Astrocyte (in vitro differentiated cells and primary cell): ENCODE measurements around the gene CXCL13. TPM values are rescaled to one million over a fixed set of nuclear protein-coding genes. Genes with fewer than 3 reads are reported as not detected.

ENCODE experiments used
- DNase-seq: peaks from one replicate; pipeline ENCODE4 v3.0.0-alpha.2; 2010; ENCODE audit warnings: low read depth
- FAIRE-seq: peaks from 2 replicates; lab custom pipeline; 2011; peaks lifted over from hg19 to GRCh38; lab: Jason Lieb, UNC
- H2AFZ ChIP-seq: 2 replicates; pipeline ENCODE4 v1.6.0; 2012; ENCODE audit warnings: low read depth, low read length, inconsistent platforms
- H3K27ac ChIP-seq: 2 replicates; pipeline ENCODE4 v1.5.1; 2011; ENCODE audit warnings: low read depth, low read length, inconsistent platforms
- H3K27me3 ChIP-seq: 2 replicates; pipeline ENCODE4 v1.6.0; 2011; ENCODE audit warnings: low read length, inconsistent platforms; ENCODE audit not compliant: insufficient read depth
- H3K36me3 ChIP-seq: 2 replicates; pipeline ENCODE4 v1.5.1; 2011; ENCODE audit warnings: low read length, inconsistent platforms; ENCODE audit not compliant: insufficient read depth
- H3K4me1 ChIP-seq: 2 replicates; pipeline ENCODE4 v1.5.1; 2011; ENCODE audit warnings: low read length, inconsistent platforms; ENCODE audit not compliant: insufficient read depth
- H3K4me2 ChIP-seq: 2 replicates; pipeline ENCODE4 v1.6.0; 2012; ENCODE audit warnings: low read length, inconsistent platforms
- H3K4me3 ChIP-seq: 2 replicates; pipeline ENCODE4 v1.5.1; 2011; ENCODE audit warnings: low read depth, mild to moderate bottlenecking, low read length, inconsistent platforms; ENCODE audit not compliant: insufficient read depth
- H3K79me2 ChIP-seq: 2 replicates; pipeline ENCODE4 v1.6.0; 2012; ENCODE audit warnings: mild to moderate bottlenecking, low read length, inconsistent platforms; ENCODE audit not compliant: insufficient read depth
- H3K9ac ChIP-seq: 2 replicates; pipeline ENCODE4 v1.6.0; 2012; ENCODE audit warnings: mild to moderate bottlenecking, low read length, inconsistent platforms
- H3K9me3 ChIP-seq: 2 replicates; pipeline ENCODE4 v1.5.1; 2012; ENCODE audit warnings: low read depth, mild to moderate bottlenecking, low read length, inconsistent platforms; ENCODE audit not compliant: insufficient read depth
- H4K20me1 ChIP-seq: 2 replicates; pipeline ENCODE4 v1.6.0; 2012; ENCODE audit warnings: low read length, inconsistent platforms; ENCODE audit not compliant: insufficient read depth
- H3K27ac Mint-ChIP-seq: one replicate; pipeline ENCODE4 v1.8.0; 2021; ENCODE audit warnings: mild to moderate bottlenecking, mixed read lengths; ENCODE audit not compliant: unreplicated experiment
- H3K27me3 Mint-ChIP-seq: one replicate; pipeline ENCODE4 v1.8.0; 2021; ENCODE audit warnings: low read depth, mixed read lengths; ENCODE audit not compliant: unreplicated experiment
- H3K36me3 Mint-ChIP-seq: one replicate; pipeline ENCODE4 v1.8.0; 2021; ENCODE audit warnings: low read depth, mixed read lengths; ENCODE audit not compliant: unreplicated experiment
- H3K4me1 Mint-ChIP-seq: one replicate; pipeline ENCODE4 v1.8.0; 2021; ENCODE audit warnings: low read depth, mixed read lengths; ENCODE audit not compliant: unreplicated experiment
- H3K4me3 Mint-ChIP-seq: one replicate; pipeline ENCODE4 v1.8.0; 2021; ENCODE audit warnings: mild to moderate bottlenecking, moderate library complexity, mixed read lengths; ENCODE audit not compliant: unreplicated experiment
- H3K9me3 Mint-ChIP-seq: one replicate; pipeline ENCODE4 v1.8.0; 2021; ENCODE audit warnings: mild to moderate bottlenecking, mixed read lengths; ENCODE audit not compliant: unreplicated experiment
- EZH2 ChIP-seq: IDR thresholded peaks from 2 replicates; pipeline ENCODE4 v1.6.1; 2012; ENCODE audit warnings: mild to moderate bottlenecking, low read length, inconsistent platforms; ENCODE audit not compliant: insufficient read depth
- total RNA-seq: library from RNA; stranded (reverse); gene quantifications from 2 replicates; pipeline ENCODE4 v1.2.1, GENCODE V29; 2021
- TF ChIP-seq, protein P1 (sequence below): IDR thresholded peaks from 2 replicates; pipeline ENCODE4 v1.5.1; 2011; ENCODE audit warnings: low read depth, mild to moderate bottlenecking, inconsistent platforms, low read length, moderate library complexity; ENCODE audit not compliant: insufficient read depth

The CXCL13 gene
- total RNA-seq, 1 donor from 2014 or later, result not detected

DNA sequence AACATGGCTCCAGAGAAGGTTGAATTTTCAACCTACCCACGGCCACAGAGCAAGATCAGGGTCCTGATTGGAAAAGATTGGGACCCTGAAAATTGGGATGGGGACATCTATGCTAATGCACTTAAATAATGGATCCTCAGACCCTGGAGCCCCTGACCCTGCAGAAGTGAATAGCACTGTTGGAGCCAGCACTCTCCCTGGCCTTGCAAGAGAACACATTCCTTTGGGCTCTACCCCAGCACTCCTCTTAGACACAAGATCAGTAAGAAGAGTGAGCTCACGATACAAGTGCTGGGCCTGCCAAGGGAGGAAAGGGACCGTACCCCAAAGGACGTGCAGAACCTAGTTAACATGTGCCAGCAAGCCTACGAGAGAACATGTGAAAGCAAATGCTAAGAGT is 19.9 kb downstream of the CXCL13 start:
- no peak for FAIRE-seq
- no peak overlapping the region for H2AFZ ChIP-seq
- H3K4me1 Mint-ChIP-seq, result no peaks in the 10 kb centered on the region

DNA sequence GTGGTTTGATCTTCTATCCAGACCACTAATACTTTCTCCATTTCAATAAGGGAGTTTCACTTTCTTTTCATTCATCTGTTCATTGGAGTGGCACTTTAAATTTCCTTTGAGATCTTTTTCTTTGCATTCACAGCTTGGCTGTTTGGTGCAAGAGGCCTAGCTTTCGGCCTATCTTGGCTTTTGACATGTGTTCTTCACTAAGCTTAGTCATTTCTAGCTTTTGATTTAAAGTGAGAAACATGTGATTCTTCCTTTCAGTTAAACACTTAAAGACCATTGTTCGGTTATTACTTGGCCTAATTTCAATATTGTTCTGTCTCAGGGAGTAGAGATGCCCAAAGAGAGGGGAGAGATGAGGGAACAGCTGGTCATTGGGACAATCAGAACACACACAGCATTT is 24.3 kb downstream of the CXCL13 start:
- H2AFZ ChIP-seq, result no peak overlapping the region
- Mint-ChIP-seq H3K9me3 (no peaks in the 10 kb centered on the region), H3K27ac (no peak overlapping the region), H3K27me3 (no peaks in the 10 kb centered on the region), H3K4me1 (no peaks in the 10 kb centered on the region), H3K4me3 (no peak overlapping the region), H3K36me3 (no peaks in the 10 kb centered on the region)
- DNase-seq, result no peak
- no peaks in the 10 kb centered on the region for H3K79me2 ChIP-seq
- no peaks in the 10 kb centered on the region for H3K4me1 ChIP-seq
- no peak for FAIRE-seq
- H3K4me2 ChIP-seq, result no peak overlapping the region
- TF ChIP-seq, protein P1, sequence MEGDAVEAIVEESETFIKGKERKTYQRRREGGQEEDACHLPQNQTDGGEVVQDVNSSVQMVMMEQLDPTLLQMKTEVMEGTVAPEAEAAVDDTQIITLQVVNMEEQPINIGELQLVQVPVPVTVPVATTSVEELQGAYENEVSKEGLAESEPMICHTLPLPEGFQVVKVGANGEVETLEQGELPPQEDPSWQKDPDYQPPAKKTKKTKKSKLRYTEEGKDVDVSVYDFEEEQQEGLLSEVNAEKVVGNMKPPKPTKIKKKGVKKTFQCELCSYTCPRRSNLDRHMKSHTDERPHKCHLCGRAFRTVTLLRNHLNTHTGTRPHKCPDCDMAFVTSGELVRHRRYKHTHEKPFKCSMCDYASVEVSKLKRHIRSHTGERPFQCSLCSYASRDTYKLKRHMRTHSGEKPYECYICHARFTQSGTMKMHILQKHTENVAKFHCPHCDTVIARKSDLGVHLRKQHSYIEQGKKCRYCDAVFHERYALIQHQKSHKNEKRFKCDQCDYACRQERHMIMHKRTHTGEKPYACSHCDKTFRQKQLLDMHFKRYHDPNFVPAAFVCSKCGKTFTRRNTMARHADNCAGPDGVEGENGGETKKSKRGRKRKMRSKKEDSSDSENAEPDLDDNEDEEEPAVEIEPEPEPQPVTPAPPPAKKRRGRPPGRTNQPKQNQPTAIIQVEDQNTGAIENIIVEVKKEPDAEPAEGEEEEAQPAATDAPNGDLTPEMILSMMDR, result no peak
- no peak for TF ChIP-seq EZH2
- H3K27me3 ChIP-seq, result no peaks in the 10 kb centered on the region
- no peaks in the 10 kb centered on the region for H3K36me3 ChIP-seq
- H3K27ac ChIP-seq, result no peak overlapping the region
- H3K9ac ChIP-seq, result no peak overlapping the region
- no peaks in the 10 kb centered on the region for H4K20me1 ChIP-seq
- no peaks in the 10 kb centered on the region for H3K9me3 ChIP-seq
- no peak overlapping the region for H3K4me3 ChIP-seq

More for the DNA sequence above, 19.9 kb downstream of the CXCL13 start:
- Histone ChIP-seq H3K36me3 (no peaks in the 10 kb centered on the region), H3K79me2 (no peaks in the 10 kb centered on the region), H4K20me1 (no peaks in the 10 kb centered on the region), H3K9ac (no peak overlapping the region), H3K4me2 (no peak overlapping the region), H3K4me1 (no peaks in the 10 kb centered on the region), H3K27me3 (peaks cover 6% of the 10 kb centered on the region), H3K9me3 (no peaks in the 10 kb centered on the region), H3K4me3 (no peak overlapping the region), H3K27ac (no peak overlapping the region)
- no peak for TF ChIP-seq EZH2
- TF ChIP-seq, protein P1, result no peak
- Mint-ChIP-seq H3K4me3 (no peak overlapping the region), H3K27ac (no peak overlapping the region), H3K36me3 (no peaks in the 10 kb centered on the region), H3K27me3 (peaks cover 2% of the 10 kb centered on the region), H3K9me3 (no peaks in the 10 kb centered on the region)
- DNase-seq, result no peak

GRCh38 chr4:77631276-77631675 is 25.7 kb downstream of the CXCL13 start:
- Mint-ChIP-seq H3K4me3 (no peak overlapping the region), H3K4me1 (no peaks in the 10 kb centered on the region), H3K36me3 (no peaks in the 10 kb centered on the region), H3K27ac (no peak overlapping the region), H3K27me3 (no peaks in the 10 kb centered on the region), H3K9me3 (peaks cover 4% of the 10 kb centered on the region)
- no peak overlapping the region for H2AFZ ChIP-seq
- no peaks in the 10 kb centered on the region for H3K9me3 ChIP-seq
- H3K36me3 ChIP-seq, result no peaks in the 10 kb centered on the region
- H3K9ac ChIP-seq, result no peak overlapping the region
- TF ChIP-seq, protein P1, result no peak
- TF ChIP-seq EZH2, result no peak
- FAIRE-seq (no peak), DNase-seq (no peak)
- H3K79me2 ChIP-seq, result no peaks in the 10 kb centered on the region
- H3K27ac ChIP-seq, result no peak overlapping the region
- H3K4me3 ChIP-seq, result no peak overlapping the region
- no peaks in the 10 kb centered on the region for H4K20me1 ChIP-seq
- H3K4me1 ChIP-seq, result no peaks in the 10 kb centered on the region
- no peak overlapping the region for H3K4me2 ChIP-seq
- H3K27me3 ChIP-seq, result no peaks in the 10 kb centered on the region
